KBM-7 (cell line): ENCODE measurements around the gene MREG.
"Not testable (repeated sequence)": the region's sequence is repeated elsewhere in the genome, so short reads cannot be mapped to it uniquely, and the experiment has no call there.

Source experiments
- DNase-seq: peaks from one replicate; pipeline ENCODE4 v3.0.0-alpha.2; 2015
- in situ Hi-C: fragments of 300-500 bp; cut with MboI; formaldehyde crosslinking; loops from 2 replicates; pipeline ENCODE4 v1.14.3; 2020; ENCODE audit warnings: low sequenced_read_pairs, low pct_unique_long_range_greater_than_20kb, mixed read lengths

The MREG gene

DNA sequence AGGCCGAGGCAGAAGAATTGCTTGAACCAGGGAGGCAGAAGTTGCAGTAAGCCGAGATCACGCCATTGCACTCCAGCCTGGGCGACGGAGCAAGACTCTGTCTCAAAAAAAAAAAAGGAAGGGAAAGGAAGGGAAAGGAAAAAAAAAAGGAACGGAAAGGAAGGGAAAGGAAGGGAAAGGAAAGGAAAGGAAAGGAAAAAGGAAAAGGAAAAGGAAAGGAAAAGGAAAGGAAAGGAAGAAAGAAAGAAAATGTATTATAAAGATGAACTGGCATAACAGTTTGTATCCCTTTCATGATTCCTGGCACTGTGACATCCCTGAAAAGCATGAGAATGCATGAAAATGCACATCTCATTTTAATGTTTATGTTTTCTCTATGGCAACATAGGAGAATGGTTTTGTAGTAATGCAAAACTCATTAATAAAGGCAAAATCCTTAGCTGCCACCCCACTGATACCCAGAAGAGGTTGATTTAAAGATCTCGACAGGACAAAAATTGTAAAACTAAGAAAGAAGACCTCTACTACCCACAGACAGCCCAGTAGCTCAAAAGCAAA lies 11.5 kb upstream of the MREG start:
- DNase-seq = no peak
- in situ Hi-C loops = no loop called here

DNA sequence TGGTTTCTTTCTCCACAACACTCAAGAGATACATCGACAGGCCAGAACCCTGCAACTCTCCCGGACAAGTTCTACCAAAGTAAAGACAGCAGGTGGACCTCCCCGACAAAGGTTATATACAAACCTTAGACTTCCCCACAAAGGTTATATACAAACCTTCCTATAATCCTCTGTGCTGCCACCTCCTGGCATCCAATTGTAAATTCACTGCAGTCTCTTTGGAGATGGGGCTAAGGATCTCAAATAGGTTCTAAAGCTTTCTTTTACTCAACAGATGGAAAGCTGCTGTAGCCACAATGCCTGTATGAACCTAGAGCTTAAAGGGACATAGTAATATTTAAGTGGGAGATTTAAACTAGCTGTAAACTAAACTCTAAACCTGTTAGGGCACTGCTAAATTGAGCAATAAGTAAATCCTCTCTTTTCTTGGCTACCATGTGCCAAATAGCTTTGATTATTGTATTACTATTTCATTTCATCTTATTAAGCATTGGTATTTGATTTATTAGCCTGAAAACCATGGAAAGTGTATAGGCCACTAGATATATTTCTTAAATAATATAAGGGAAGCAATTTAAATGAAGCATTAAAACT lies 9.8 kb upstream of the MREG start:
- DNase-seq = peak; percentile 51
- in situ Hi-C loops = no loop called here

DNA sequence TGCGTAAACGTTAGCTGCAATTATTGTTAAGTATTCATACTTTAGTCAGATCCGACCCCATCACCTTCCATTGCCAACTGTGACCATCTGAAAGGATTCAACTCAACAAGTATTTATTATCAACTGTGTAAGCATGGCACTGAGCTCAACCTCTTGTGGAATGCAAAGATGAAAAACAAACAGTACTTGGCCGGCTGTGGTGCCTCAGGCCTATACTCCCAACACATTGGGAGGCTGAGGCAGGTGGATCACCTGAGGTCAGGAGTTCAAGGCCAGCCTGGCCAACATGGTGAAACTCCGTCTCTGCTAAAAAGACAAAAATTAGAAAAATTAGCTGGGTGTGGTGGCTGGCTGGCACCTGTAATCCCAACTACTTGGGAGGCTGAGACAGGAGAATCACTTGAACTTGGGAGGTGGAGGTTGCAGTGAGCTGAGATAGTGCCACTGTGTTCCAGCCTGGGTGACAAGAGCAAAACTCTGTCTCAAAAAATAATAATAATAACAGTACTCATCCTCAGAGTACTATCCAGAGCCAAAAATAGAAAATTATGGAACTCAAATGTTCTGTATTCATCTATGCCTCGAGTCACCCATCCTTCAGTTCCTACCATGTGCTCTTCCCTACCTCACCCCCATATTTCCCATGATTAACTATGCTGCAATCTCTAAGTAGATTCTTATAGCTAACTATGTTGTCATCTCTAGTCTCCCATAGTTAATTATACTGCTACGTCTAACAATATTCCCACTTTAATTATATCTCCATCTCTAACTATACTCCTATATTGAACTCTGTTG lies 8.6 kb upstream of the MREG start:
- DNase-seq = no peak
- in situ Hi-C loops = no loop called here

DNA sequence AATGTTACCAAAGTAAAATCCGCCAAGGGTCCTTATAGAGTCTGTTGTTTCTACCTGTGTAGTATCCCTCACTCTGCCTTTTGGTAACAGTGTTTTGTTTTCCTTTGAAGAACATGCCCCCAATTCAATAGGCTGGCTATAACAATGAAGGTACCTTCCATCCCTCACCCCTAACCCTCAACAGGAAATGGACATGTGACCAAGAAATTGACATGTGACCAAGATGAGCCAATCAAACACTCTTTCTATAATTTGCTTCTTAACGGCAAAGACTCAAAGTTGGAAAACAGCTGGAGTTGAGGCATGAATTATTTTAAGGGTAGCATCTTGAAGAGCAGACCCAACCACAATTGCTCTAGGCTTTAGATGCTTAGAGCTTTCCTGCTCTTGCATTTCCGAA lies 5.4 kb upstream of the MREG start:
- no peak for DNase-seq
- in situ Hi-C loops = no loop called here

DNA sequence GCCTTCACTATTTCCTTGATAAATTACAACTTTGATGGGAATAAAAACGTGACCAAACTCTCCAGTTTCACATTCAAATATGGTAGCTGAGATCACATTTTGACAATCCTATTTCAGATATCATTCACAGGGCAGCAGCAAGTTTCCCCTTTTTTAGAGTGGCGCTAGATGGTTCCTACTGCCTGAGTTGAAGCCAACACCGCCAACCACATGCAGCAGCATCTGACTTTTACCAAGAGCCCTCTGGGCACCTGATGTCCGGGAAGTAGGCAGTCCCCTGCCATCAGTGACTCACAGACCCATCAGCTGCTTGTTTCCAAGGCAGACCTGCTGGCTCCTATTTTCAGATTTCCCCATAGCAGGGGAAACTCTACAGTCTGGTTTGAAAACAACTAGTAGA lies 4.0 kb upstream of the MREG start:
- in situ Hi-C loops = no loop called here
- peak; percentile 37 for DNase-seq

DNA sequence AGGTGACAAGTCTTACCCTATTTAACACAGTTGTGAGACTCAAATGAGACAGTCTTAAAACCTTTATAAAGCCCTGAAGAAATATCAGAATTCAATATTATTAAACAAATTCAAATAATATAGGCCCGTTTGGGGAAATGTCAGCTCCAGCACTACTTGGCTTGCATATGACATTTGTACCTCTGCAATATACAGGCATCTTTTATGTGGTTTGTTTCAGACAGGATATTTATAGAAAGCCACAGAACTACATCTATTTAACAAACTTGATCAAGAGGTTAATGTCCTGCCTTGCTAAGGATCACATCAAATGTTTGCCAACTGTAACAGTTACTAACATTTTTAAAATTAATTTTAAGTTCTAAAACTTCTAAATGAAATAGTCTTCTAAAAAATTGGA lies 3.2 kb upstream of the MREG start:
- DNase-seq = no peak
- in situ Hi-C loops = no loop called here

DNA sequence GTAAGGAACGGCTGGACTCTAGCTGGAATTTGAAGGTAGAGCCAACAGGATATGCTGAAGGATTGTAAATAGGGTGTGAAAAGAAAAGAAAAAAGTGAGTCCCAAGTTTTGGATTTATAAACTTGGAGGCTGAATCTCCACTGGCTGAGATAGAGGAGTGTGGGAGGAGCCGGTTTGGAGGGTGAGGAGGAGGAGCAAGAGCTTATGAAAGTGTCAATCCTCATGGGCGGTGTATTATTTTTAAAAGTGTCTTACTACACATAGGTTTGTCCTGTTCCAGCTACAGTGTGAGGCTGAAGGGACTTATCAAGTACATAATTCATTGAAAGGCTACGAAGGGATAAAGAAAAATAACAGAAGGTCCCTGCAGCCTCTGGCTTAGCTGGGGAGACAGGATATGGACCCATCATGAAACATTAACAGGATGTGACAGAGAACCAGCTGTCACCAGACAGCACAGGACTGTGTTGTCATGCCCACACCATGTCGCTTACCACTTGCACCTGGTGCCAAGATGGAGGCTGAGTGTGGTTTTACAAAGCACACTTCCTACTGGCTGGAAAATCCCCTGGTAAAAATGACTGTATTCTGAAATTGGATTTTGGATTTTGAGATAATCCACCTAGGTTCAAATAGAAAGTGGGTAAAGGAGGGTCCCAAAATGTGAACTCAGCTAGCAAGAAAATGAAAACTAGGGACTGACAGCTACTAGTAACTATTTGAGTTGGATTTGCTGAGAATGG lies 2.5 kb upstream of the MREG start:
- no peak for DNase-seq
- in situ Hi-C loops = no loop called here

DNA sequence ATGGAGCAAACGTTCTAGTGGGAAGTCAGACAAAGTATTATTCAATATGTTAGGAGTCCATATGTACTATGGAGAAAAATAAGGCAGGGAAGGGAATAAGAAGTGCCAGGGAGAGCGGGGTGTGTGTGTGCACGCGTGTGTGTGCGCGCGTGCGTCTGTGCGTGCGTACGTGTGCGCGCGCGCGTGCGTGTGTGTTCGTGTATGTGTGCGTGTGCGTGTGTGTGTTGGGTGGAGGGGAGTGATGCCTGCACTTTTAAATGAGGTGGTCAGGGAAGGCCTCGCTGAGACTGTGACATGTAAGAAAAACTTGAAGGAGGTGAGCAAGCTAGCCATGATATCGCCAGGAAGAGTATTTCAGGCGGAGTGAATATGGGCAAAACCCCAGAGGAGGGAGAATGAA lies 1.6 kb upstream of the MREG start:
- in situ Hi-C loops = no loop called here
- DNase-seq = no peak

DNA sequence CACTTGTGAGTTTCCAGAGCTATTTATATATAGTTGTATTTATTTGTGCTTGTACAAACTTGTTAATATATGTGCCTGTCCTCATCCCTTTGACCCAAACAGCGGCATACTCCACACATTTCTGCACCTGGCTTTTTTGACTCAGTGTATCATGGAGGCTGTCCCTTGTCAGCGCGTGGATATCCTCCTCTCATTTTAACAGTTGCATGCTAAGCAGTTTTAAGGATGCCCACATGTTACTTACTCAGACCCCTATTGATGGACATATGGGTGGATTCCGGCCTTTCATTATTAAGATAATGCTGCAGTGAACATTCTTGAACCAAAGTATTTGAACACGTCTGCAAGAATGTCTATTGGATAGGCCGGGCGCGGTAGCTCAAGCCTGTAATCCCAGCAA lies 655 bp upstream of the MREG start:
- no peak for DNase-seq
- in situ Hi-C loops = no loop called here

DNA sequence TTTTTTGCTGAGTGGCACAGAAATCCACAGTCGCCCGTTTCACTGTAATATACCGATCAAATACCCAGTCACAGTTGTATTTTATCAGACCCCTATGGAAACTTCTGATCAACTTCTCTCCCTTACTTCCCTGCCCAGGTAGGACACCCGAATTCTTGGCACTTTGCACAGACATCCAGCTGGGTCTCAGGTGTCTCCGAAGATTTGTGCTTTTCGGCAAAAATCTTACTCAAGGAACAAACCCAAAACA lies 596 bp downstream of the MREG start:
- DNase-seq = no peak
- in situ Hi-C loops = no loop called here

DNA sequence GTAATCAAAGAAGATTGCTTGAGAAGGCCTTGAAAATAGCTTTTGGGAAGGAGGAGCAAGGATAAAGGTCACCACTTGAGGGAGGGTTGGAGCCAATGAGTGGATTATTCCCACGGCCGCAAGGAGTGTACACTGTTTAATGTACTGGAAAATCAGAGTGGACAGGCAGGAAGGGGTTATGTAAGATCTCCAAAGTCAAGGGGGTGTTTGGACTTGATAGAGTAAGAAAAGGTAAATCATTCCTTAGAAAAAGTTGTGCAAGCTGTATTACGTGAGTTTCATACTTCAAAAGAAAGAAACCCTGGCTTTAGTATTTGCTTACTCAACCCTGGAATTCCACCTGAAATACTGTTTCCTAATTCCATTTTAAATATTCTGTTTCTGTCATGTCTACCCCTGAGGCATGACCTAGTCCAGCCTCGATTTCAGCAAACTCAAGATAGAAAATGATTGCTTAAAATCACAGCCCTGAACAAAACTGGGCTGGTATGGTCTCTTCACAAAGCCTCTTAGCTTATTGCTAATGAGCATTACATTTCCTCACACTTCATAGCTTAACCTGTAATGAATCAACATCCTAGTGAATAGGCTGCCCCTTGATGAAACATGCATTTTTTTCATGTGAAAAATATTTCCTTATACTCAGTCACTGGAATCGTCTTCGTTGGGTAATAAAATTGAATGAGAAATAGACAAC lies 1.1 kb downstream of the MREG start:
- DNase-seq = peak; percentile 46
- in situ Hi-C loops = no loop called here

DNA sequence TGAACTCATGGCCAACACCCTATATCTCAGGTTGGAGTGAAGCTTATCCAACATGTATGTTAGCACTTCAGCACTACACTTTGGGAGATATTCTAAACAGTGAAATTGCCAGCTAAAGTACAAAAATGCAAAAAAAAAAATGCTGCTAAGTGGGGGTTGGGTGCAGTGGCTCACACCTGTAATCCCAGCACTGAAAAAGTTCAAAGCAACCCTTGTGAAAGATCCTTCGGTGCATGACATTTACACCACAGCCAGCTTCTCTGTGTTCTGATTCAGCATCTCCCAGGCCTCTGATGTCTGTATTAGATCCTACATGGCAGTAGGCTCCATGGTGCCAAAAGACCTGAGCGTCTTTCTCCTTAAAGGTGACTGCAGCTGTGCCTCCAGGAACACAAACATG lies 4.1 kb downstream of the MREG start:
- DNase-seq, in situ Hi-C loops: not testable (repeated sequence)

DNA sequence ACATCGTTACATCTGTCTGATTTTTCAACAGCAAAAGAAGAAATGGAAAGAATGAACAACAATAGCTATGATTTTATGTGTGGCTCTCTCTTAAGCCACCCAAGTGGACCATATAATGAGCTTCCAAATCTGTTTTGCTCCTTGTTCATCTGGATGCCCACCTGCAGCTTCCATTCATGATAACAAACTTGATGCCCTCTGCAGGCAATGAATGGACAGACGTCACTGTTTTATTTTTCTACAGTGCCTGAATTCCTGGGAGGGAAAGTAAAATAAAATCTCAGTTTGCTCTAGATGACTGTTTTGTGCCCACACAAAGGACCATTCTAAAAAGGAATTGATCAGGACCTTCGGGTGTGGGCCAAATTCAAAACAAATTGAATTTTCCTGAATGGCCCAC lies 5.0 kb downstream of the MREG start:
- DNase-seq = no peak
- in situ Hi-C loops = no loop called here

DNA sequence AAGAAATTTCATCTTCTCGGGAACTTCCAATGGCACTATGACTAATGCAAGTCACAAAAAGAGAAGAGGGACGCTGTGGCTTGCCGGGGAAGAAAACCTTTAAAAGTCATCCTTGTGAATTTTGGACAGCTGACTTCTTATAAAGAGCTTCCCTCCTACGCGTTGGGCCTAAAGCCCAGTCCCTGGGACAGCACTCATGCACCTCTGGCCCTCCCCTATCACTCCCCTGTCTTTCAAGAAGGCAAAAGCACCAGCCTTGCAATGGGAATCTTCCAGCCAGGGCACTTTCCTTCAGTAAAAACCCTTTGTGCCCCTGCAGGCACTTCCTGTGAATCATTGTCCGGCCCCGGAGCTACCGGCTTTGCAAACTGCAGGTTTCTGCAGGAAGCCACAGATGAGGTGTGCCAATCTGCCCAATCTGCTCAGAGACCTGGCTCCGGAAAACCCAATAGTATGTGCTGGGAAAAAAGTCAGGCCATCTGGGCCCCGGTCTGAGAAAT lies 7.1 kb downstream of the MREG start:
- peak; percentile 73 for DNase-seq
- in situ Hi-C loops = no loop called here

DNA sequence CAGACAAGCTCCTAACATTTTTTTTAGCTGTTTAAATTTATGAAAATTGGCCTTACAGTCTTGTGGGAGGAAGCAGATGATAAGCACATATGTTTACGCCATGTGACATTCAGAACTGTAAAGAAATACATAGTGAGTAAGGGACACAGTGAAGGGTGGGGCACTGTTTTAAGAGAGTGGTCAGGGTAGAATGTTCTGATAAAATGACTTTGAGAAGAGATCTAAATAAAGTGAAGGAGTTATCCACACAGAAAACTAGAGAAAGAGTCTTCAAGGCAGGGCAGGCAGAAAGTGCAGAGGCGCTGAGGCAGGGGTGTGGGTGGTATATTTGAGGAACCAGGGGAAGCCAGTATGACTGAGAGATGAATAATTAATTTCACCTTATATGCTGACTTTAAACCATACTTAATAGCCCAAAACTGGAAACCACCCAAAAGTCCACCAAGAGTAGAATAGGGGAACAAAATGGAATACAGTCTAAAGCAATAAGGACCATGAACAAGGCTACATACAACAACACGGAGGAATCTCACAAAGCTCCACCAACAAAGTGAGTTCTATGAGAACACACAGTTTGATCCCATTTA lies 8.6 kb downstream of the MREG start:
- in situ Hi-C loops = no loop called here
- no peak for DNase-seq

DNA sequence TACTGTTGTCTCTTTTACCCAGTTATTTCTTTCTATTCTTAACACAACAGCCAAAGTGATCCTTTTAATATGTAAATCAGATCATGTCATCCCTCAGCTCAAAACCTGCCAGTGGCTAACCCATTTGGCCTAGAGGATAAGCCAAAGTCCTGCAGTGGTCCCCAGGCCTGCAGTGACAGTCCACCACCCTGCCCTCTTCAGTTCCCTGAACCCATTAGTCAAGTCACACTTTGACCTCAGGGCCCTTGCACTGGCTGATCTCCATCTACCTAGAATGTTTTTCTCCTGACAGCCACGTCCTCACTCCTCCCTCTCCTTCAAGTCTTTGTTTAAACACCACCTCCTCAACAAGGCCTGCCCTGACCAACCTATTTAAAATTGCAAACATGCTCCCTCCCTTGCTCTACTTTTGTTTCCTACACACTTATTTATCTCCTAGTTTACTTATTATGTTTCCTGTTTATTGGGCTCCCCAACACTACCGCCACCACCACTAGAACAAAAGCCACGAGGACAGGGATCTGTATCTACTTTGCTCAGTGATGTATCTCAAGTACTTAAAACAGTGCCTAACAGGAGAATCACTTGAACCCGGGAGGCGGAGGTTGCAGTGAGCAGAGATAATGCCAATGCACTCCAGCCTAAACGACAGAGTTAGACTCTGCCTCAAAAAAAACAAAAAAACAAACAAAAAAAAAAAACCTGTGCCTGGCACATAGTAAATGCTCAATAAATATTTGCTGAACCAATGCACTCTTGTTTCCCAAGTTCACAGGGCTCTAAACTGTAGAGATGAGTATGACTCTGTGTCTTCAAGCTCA lies 9.3 kb downstream of the MREG start:
- no peak for DNase-seq
- in situ Hi-C loops = no loop called here

DNA sequence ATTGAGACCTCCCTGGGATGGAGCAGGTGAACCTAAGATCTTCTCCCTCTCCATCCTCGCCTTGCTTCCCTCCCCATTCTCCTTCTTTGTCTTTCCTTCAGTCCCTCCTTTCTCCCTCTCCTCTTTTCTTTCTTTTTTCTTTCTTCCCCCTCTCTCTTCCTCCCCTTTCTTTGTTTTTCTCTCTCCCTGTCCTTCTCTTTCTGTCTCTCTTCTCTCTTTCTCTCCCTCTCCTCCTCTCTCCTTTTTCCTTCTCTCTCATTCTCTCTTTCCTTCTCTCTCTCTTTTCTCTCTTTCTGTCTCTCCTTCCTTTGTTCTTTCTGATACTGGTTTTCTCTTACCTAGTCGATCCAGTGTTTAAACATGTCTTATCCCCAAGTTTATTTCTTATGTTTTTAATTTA lies 10.7 kb downstream of the MREG start:
- no peak for DNase-seq
- in situ Hi-C loops = no loop called here

DNA sequence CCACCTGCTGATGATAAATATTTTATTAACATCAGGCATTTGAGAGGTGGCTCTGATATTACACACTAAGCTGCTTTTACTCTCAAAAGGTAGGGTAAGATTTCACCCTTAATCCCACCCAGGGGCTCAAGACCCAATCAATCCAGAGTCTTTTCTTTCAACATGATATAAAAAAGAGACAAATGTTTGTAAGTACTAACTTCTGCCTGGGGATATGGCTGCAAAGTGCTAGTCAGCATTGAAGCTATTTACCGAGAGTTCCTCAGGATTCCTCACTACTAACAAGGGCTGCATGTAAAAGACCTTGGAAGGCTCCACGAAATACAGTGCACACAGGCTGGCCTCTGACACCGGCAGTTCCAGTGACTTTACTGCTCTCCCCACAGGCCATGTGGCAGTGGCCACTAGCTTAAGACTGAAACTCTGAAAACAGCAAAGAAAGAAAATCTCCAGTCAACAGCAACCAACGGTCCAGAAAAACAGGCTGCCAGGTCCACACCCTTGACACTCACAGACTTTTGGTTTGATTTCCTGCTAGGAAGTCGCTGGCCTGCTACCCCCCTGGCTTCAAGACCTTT lies 11.2 kb downstream of the MREG start:
- in situ Hi-C loops = no loop called here
- DNase-seq = no peak
